HTERT RPE-1 (cell line): ENCODE measurements around the gene GRIK4.

ENCODE experiments used
- in situ Hi-C: fragments of 300-500 bp; cut with MboI; formaldehyde crosslinking; loops from 4 replicates; pipeline ENCODE4 v1.14.3; 2020; ENCODE audit warnings: low sequenced_read_pairs

GRIK4 gene

GRCh38 chr11:120867531-120867930, 356.0 kb downstream of the GRIK4 start:
- in situ Hi-C loops: no loop called here

GRCh38 chr11:120867988-120868387, 356.4 kb downstream of the GRIK4 start:
- in situ Hi-C loops: no loop called here

GRCh38 chr11:120869097-120869496, 357.5 kb downstream of the GRIK4 start:
- in situ Hi-C loops: no loop called here

GRCh38 chr11:120869516-120870011, 358.0 kb downstream of the GRIK4 start:
- in situ Hi-C loops: no loop called here

GRCh38 chr11:120871194-120871593, 359.6 kb downstream of the GRIK4 start:
- in situ Hi-C loops: no loop called here

- in situ Hi-C loops: no loop called here
Observed at GRCh38 chr11:120871924-120872323, 360.4 kb downstream of the GRIK4 start.

GRCh38 chr11:120873966-120874735, 362.6 kb downstream of the GRIK4 start:
- in situ Hi-C loops: no loop called here

- in situ Hi-C loops: no loop called here
Observed at GRCh38 chr11:120875986-120876385, 364.4 kb downstream of the GRIK4 start.

GRCh38 chr11:120877746-120878365, 366.3 kb downstream of the GRIK4 start:
- in situ Hi-C loops: no loop called here

GRCh38 chr11:120878781-120879180, 367.2 kb downstream of the GRIK4 start:
- in situ Hi-C loops: no loop called here

- in situ Hi-C loops: no loop called here
Observed at GRCh38 chr11:120880498-120881175, 369.1 kb downstream of the GRIK4 start.

GRCh38 chr11:120881596-120881995, 370.0 kb downstream of the GRIK4 start:
- in situ Hi-C loops: no loop called here

- in situ Hi-C loops: no loop called here
Observed at GRCh38 chr11:120882175-120882574, 370.6 kb downstream of the GRIK4 start.

GRCh38 chr11:120883404-120884080, 372.0 kb downstream of the GRIK4 start:
- in situ Hi-C loops: no loop called here

- in situ Hi-C loops: no loop called here
Observed at GRCh38 chr11:120884154-120885020, 372.8 kb downstream of the GRIK4 start.

GRCh38 chr11:120890609-120891320, 379.2 kb downstream of the GRIK4 start:
- in situ Hi-C loops: no loop called here

GRCh38 chr11:120893440-120894201, 382.1 kb downstream of the GRIK4 start:
- in situ Hi-C loops: no loop called here

- in situ Hi-C loops: no loop called here
Observed at GRCh38 chr11:120894202-120894985, 382.8 kb downstream of the GRIK4 start.
